ENCODE measurements around the gene ASCL1.

Gene ASCL1

DNA sequence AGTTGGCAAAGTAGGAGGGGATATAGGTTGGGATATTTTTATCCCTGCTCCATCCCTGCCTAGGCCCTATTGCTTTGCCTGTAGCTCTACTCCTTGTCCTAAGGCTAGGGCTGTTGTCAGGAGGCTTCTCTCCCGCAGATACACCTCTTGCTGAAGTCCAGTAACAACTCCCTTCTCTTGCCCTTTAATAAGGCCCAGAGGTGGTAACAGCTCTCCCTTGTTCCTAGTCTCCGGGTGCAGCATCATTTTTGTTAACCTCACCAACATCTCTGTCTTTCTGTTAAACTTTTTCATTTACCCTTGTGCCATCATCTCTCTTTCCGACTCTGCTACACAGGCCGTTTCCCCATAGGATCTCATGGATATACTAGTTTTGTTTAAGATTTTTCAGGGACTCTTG, 6.3 kb downstream of the ASCL1 start:
- TF ChIP-seq NFIC (IDR thresholded peaks at IDR 0.05) = no peak
- no peak for TF ChIP-seq TAF1 (IDR thresholded peaks at IDR 0.05; ENCODE audit: low read depth)
- TF ChIP-seq, protein P1, sequence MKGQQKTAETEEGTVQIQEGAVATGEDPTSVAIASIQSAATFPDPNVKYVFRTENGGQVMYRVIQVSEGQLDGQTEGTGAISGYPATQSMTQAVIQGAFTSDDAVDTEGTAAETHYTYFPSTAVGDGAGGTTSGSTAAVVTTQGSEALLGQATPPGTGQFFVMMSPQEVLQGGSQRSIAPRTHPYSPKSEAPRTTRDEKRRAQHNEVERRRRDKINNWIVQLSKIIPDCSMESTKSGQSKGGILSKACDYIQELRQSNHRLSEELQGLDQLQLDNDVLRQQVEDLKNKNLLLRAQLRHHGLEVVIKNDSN (IDR thresholded peaks at IDR 0.05) = no peak
- TF ChIP-seq TEAD4 (IDR thresholded peaks at IDR 0.05) = no peak
- TF ChIP-seq EGR1 (IDR thresholded peaks at IDR 0.05) = no peak
- no peak for TF ChIP-seq RAD21 (IDR thresholded peaks at IDR 0.05; ENCODE audit: low read depth)
- TF ChIP-seq, protein P2, sequence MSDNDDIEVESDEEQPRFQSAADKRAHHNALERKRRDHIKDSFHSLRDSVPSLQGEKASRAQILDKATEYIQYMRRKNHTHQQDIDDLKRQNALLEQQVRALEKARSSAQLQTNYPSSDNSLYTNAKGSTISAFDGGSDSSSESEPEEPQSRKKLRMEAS (IDR thresholded peaks at IDR 0.05) = no peak
- TF ChIP-seq CEBPB (IDR thresholded peaks at IDR 0.05) = no peak
- no peak for TF ChIP-seq TCF12 (IDR thresholded peaks at IDR 0.05; ENCODE audit: low read depth)
- TF ChIP-seq ZBTB7A (IDR thresholded peaks at IDR 0.05; ENCODE audit: low read depth) = no peak
- TF ChIP-seq EP300 (IDR thresholded peaks at IDR 0.05; ENCODE audit: borderline replicate concordance) = no peak

DNA sequence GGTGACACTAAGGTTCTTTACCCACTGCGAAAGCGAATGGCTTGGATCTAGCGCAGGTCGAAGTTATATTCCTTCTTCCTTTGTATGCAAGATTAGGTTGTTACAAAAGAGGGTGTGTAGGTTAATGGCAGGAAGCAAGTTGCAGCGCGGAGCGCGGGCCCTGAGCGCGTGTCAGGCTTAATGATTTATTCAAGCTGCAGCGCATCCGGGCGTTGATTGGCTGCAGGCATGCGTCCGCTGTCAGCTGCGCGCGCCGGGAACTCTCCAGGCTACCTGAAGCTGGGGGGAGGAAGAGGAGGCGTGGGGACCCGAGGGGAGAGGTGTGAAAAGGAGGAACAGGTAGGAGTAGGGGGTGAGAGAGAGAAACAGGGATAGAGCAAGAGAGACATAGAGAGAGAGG, 7.4 kb downstream of the ASCL1 start:
- TF ChIP-seq EP300 (IDR thresholded peaks at IDR 0.05; ENCODE audit: borderline replicate concordance) = no peak
- TF ChIP-seq, protein P3, sequence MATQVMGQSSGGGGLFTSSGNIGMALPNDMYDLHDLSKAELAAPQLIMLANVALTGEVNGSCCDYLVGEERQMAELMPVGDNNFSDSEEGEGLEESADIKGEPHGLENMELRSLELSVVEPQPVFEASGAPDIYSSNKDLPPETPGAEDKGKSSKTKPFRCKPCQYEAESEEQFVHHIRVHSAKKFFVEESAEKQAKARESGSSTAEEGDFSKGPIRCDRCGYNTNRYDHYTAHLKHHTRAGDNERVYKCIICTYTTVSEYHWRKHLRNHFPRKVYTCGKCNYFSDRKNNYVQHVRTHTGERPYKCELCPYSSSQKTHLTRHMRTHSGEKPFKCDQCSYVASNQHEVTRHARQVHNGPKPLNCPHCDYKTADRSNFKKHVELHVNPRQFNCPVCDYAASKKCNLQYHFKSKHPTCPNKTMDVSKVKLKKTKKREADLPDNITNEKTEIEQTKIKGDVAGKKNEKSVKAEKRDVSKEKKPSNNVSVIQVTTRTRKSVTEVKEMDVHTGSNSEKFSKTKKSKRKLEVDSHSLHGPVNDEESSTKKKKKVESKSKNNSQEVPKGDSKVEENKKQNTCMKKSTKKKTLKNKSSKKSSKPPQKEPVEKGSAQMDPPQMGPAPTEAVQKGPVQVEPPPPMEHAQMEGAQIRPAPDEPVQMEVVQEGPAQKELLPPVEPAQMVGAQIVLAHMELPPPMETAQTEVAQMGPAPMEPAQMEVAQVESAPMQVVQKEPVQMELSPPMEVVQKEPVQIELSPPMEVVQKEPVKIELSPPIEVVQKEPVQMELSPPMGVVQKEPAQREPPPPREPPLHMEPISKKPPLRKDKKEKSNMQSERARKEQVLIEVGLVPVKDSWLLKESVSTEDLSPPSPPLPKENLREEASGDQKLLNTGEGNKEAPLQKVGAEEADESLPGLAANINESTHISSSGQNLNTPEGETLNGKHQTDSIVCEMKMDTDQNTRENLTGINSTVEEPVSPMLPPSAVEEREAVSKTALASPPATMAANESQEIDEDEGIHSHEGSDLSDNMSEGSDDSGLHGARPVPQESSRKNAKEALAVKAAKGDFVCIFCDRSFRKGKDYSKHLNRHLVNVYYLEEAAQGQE (IDR thresholded peaks at IDR 0.05; ENCODE audit: low read depth) = no peak
- TF ChIP-seq TAF1 (IDR thresholded peaks at IDR 0.05; ENCODE audit: low read depth) = no peak
- no peak for TF ChIP-seq TEAD4 (IDR thresholded peaks at IDR 0.05)
- no peak for TF ChIP-seq EGR1 (IDR thresholded peaks at IDR 0.05)
- TF ChIP-seq YY1 (IDR thresholded peaks at IDR 0.05; ENCODE audit: low read depth) = no peak

DNA sequence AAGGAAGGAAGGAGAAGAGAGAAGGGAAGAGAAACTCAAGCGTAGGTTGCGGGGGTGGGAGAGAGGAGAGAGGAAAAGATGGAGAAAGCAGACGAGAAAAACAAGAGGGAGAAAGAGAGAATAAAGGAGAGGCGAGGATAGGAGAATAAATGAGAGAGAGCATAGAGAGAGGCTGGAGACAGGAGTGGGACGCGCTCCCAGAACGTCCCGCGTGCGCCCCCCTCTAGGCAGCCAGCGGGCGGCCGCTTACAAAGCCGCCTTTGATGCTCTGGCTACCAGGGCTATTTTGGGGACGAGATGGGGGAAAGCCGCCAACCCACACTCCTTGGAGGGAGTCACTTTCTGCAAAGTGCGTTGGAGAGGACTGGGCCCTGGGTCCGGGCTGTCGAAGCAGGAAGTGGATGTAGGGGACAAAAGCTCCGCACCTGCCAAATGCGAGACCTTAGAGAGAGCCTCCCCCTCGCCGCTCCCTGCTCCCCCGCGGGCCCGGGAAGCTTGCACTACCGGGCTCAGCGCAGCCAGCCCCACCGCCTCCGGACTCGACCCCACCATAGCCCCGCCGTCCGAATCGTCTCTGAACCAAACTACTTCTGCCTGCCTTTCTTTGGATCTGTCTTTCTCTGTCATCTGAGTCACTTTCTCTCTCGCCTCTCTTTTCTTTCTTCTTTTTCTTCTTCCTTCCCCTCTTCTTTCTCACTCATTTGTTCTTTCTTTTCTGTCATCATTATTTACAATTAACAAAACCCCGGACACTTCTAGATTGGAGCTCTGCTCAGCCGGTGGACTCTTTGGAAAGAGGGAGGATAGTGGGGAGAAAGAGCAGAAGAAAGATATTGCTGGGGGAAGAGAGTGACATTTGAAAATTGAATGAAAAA, 8.0 kb downstream of the ASCL1 start:
- no peak for TF ChIP-seq NFIC (IDR thresholded peaks at IDR 0.05)
- TF ChIP-seq EP300 (IDR thresholded peaks at IDR 0.05; ENCODE audit: borderline replicate concordance) = no peak
- TF ChIP-seq, protein P1 (IDR thresholded peaks at IDR 0.05) = no peak
- TF ChIP-seq EGR1 (IDR thresholded peaks at IDR 0.05) = no peak
- no peak for TF ChIP-seq FOXM1 (IDR thresholded peaks at IDR 0.05; ENCODE audit: borderline replicate concordance, low read depth)
- TF ChIP-seq TCF12 (IDR thresholded peaks at IDR 0.05; ENCODE audit: low read depth) = no peak

GRCh38 chr12:102966200-102966863, 8.9 kb downstream of the ASCL1 start:
- TF ChIP-seq CREB1 (IDR thresholded peaks at IDR 0.05; ENCODE audit: low read depth) (no peak), TEAD4 (IDR thresholded peaks at IDR 0.05) (no peak), EP300 (IDR thresholded peaks at IDR 0.05; ENCODE audit: borderline replicate concordance) (no peak)

GRCh38 chr12:102970780-102971179, 13.3 kb downstream of the ASCL1 start:
- TF ChIP-seq FOXM1 (IDR thresholded peaks at IDR 0.05; ENCODE audit: borderline replicate concordance, low read depth) (no peak), EGR1 (IDR thresholded peaks at IDR 0.05) (no peak), YY1 (IDR thresholded peaks at IDR 0.05; ENCODE audit: low read depth) (no peak)
- TF ChIP-seq, protein P2 (IDR thresholded peaks at IDR 0.05) = no peak
- TF ChIP-seq, protein P3 (IDR thresholded peaks at IDR 0.05; ENCODE audit: low read depth) = no peak

- TF ChIP-seq CREB1 (IDR thresholded peaks at IDR 0.05; ENCODE audit: low read depth) = no peak
- TF ChIP-seq TCF12 (IDR thresholded peaks at IDR 0.05; ENCODE audit: low read depth) = no peak
- TF ChIP-seq, protein P1 (IDR thresholded peaks at IDR 0.05) = no peak
- TF ChIP-seq EGR1 (IDR thresholded peaks at IDR 0.05) = no peak
- TF ChIP-seq TEAD4 (IDR thresholded peaks at IDR 0.05) = no peak
- TF ChIP-seq EP300 (IDR thresholded peaks at IDR 0.05; ENCODE audit: borderline replicate concordance) = no peak
- no peak for TF ChIP-seq ZBTB7A (IDR thresholded peaks at IDR 0.05; ENCODE audit: low read depth)
- TF ChIP-seq NFIC (IDR thresholded peaks at IDR 0.05) = no peak
- TF ChIP-seq RAD21 (IDR thresholded peaks at IDR 0.05; ENCODE audit: low read depth) = no peak
- no peak for TF ChIP-seq FOXM1 (IDR thresholded peaks at IDR 0.05; ENCODE audit: borderline replicate concordance, low read depth)
- TF ChIP-seq CEBPB (IDR thresholded peaks at IDR 0.05) = no peak
- TF ChIP-seq, protein P3 (IDR thresholded peaks at IDR 0.05; ENCODE audit: low read depth) = no peak
- no peak for TF ChIP-seq TAF1 (IDR thresholded peaks at IDR 0.05; ENCODE audit: low read depth)
These were observed 13.8 kb downstream of the ASCL1 start for GRCh38 chr12:102971227-102971626.
